H9 (cell line): ENCODE data around the gene CCNI2. TPM values are rescaled to one million over a fixed set of nuclear protein-coding genes. Genes with fewer than 3 reads are reported as not detected.
A peak's percentile ranks its signal among the peaks of the same experiment; 100 is the strongest.

ENCODE experiments used
- DNase-seq: peaks from one replicate; pipeline ENCODE4 v3.0.0-alpha.2; 2017
- H2AFZ ChIP-seq: one replicate; pipeline ENCODE4 v1.6.1; 2013; ENCODE audit warnings: mild to moderate bottlenecking, low read length, control low read depth, moderate library complexity
- H2AK5ac ChIP-seq: 2 replicates; pipeline ENCODE4 v1.6.1; 2013; ENCODE audit warnings: low read length, control low read depth, mixed read lengths; ENCODE audit not compliant: insufficient read length
- H2BK120ac ChIP-seq: one replicate; pipeline ENCODE4 v1.6.1; 2013; ENCODE audit warnings: low read depth, mild to moderate bottlenecking, low read length, control low read depth, inconsistent platforms; ENCODE audit not compliant: poor library complexity, severe bottlenecking
- H2BK12ac ChIP-seq: 2 replicates; pipeline ENCODE4 v1.6.1; 2013; ENCODE audit warnings: low read length, control low read depth, mixed read lengths, low read depth; ENCODE audit not compliant: insufficient read length
- H2BK15ac ChIP-seq: 2 replicates; pipeline ENCODE4 v1.6.1; 2013; ENCODE audit warnings: low read depth, low read length, control low read depth
- H2BK20ac ChIP-seq: one replicate; pipeline ENCODE4 v1.6.1; 2013; ENCODE audit warnings: low read depth, mild to moderate bottlenecking, low read length, control low read depth, inconsistent platforms; ENCODE audit not compliant: poor library complexity, severe bottlenecking
- H2BK5ac ChIP-seq: 2 replicates; pipeline ENCODE4 v1.6.1; 2013; ENCODE audit warnings: low read length, control low read depth, mixed read lengths; ENCODE audit not compliant: insufficient read length
- H3K14ac ChIP-seq: 2 replicates; pipeline ENCODE4 v1.6.1; 2013; ENCODE audit warnings: low read length, control low read depth; ENCODE audit not compliant: insufficient read depth
- H3K18ac ChIP-seq: 2 replicates; pipeline ENCODE4 v1.6.1; 2013; ENCODE audit warnings: low read depth, mild to moderate bottlenecking, mixed read lengths, low read length, control low read depth; ENCODE audit not compliant: insufficient read length
- H3K23ac ChIP-seq: 2 replicates; pipeline ENCODE4 v1.6.1; 2013; ENCODE audit warnings: low read length, control low read depth, mixed read lengths, low read depth; ENCODE audit not compliant: insufficient read length
- H3K23me2 ChIP-seq: 2 replicates; pipeline ENCODE4 v1.6.1; 2013; ENCODE audit warnings: low read depth, mild to moderate bottlenecking, mixed read lengths, low read length, control low read depth; ENCODE audit not compliant: insufficient read length, poor library complexity, severe bottlenecking
- H3K27ac ChIP-seq: 2 replicates; pipeline ENCODE4 v1.5.1; 2013; ENCODE audit warnings: low read length, control low read depth, mixed read lengths, low read depth; ENCODE audit not compliant: insufficient read length
- H3K27me3 ChIP-seq: 2 replicates; pipeline ENCODE4 v1.6.1; 2013; ENCODE audit warnings: low read length, control low read depth, inconsistent platforms; ENCODE audit not compliant: insufficient read depth
- H3K4ac ChIP-seq: 2 replicates; pipeline ENCODE4 v1.6.1; 2013; ENCODE audit warnings: low read depth, mild to moderate bottlenecking, control low read depth, inconsistent platforms, low read length, moderate library complexity
- H3K4me1 ChIP-seq: 2 replicates; pipeline ENCODE4 v1.6.1; 2013; ENCODE audit warnings: low read length, control low read depth, inconsistent platforms; ENCODE audit not compliant: insufficient read depth
- H3K4me2 ChIP-seq: 2 replicates; pipeline ENCODE4 v1.6.1; 2013; ENCODE audit warnings: low read length, control low read depth, mixed read lengths; ENCODE audit not compliant: insufficient read length, insufficient read depth
- H3K56ac ChIP-seq: 2 replicates; pipeline ENCODE4 v1.6.1; 2013; ENCODE audit warnings: low read depth, mild to moderate bottlenecking, mixed read lengths, low read length, control low read depth; ENCODE audit not compliant: insufficient read length
- H3K79me1 ChIP-seq: 2 replicates; pipeline ENCODE4 v1.6.1; 2013; ENCODE audit warnings: low read depth, mild to moderate bottlenecking, moderate library complexity, low read length, control low read depth, inconsistent platforms; ENCODE audit not compliant: insufficient read depth, poor library complexity, severe bottlenecking
- H3K79me2 ChIP-seq: 2 replicates; pipeline ENCODE4 v1.6.1; 2013; ENCODE audit warnings: low read length, control low read depth, inconsistent platforms; ENCODE audit not compliant: insufficient read depth
- H3K9ac ChIP-seq: 2 replicates; pipeline ENCODE4 v1.6.1; 2013; ENCODE audit warnings: low read length, control low read depth, mixed read lengths; ENCODE audit not compliant: insufficient read length; ENCODE audit errors: extremely low read depth
- H3K9me3 ChIP-seq: one replicate; pipeline ENCODE4 v1.6.1; 2013; ENCODE audit warnings: low read depth, low read length, inconsistent platforms; ENCODE audit not compliant: control insufficient read depth
- H3T11ph ChIP-seq: one replicate; pipeline ENCODE4 v1.6.1; 2013; ENCODE audit warnings: mild to moderate bottlenecking, low read length, control low read depth, inconsistent platforms
- H4K20me1 ChIP-seq: one replicate; pipeline ENCODE4 v1.6.1; 2013; ENCODE audit not compliant: control insufficient read depth, insufficient read length, insufficient read depth
- H4K5ac ChIP-seq: 2 replicates; pipeline ENCODE4 v1.6.1; 2013; ENCODE audit warnings: low read depth, mild to moderate bottlenecking, mixed read lengths, low read length, control low read depth; ENCODE audit not compliant: insufficient read length
- H4K8ac ChIP-seq: replicated peaks from 2 replicates; pipeline ENCODE4 v1.6.1; 2013; ENCODE audit warnings: low read length, control low read depth, mixed read lengths, low read depth; ENCODE audit not compliant: insufficient read length
- H4K91ac ChIP-seq: 2 replicates; pipeline ENCODE4 v1.6.1; 2013; ENCODE audit warnings: low read depth, mild to moderate bottlenecking, moderate library complexity, mixed read lengths, low read length, control low read depth; ENCODE audit not compliant: insufficient read length
- H3K27ac Mint-ChIP-seq, 3 experiments: 2 replicates in 2 of 3; 3 replicates in 1 of 3; pipeline ENCODE4 v1.8.0; 2020 to 2021; ENCODE audit warnings: mixed read lengths in 3 of 3, mild to moderate bottlenecking in 1 of 3, moderate library complexity in 1 of 3
- H3K27me3 Mint-ChIP-seq: 2 replicates; pipeline ENCODE4 v1.8.0; 2021; ENCODE audit warnings: low read depth, mild to moderate bottlenecking, moderate library complexity, mixed read lengths
- H3K36me3 Mint-ChIP-seq, 3 experiments: 2 replicates in 2 of 3; 3 replicates in 1 of 3; pipeline ENCODE4 v1.8.0; 2020 to 2021; ENCODE audit warnings: low read depth in 3 of 3, mixed read lengths in 3 of 3; ENCODE audit not compliant: insufficient read depth in 1 of 3
- H3K4me1 Mint-ChIP-seq, 2 experiments: 2 replicates each; pipeline ENCODE4 v1.8.0; 2020; ENCODE audit warnings: mixed read lengths in 2 of 2
- H3K4me3 Mint-ChIP-seq, 2 experiments: 2 replicates in 1 of 2; 3 replicates in 1 of 2; pipeline ENCODE4 v1.8.0; 2020 to 2021; ENCODE audit warnings: mild to moderate bottlenecking in 2 of 2, mixed read lengths in 2 of 2, moderate library complexity in 1 of 2
- H3K9me3 Mint-ChIP-seq, 2 experiments: 2 replicates in 1 of 2; 3 replicates in 1 of 2; pipeline ENCODE4 v1.8.0; 2020; ENCODE audit warnings: mild to moderate bottlenecking in 2 of 2, mixed read lengths in 2 of 2, moderate library complexity in 1 of 2
- total RNA-seq: library from RNA; stranded (reverse); gene quantifications from 2 replicates; pipeline ENCODE4 v1.2.1, GENCODE V29; 2021
- TF ChIP-seq, protein P1 (sequence below): fragments of 200-600 bp; sonication (generic); conservative IDR thresholded peaks from 3 replicates; pipeline ENCODE4 v1.8.0; 2021; ENCODE audit warnings: antibody characterized with exemption, mild to moderate bottlenecking

CCNI2 gene
- total RNA-seq, 1 experiment from 2014 or later, result 0.57 TPM

DNA sequence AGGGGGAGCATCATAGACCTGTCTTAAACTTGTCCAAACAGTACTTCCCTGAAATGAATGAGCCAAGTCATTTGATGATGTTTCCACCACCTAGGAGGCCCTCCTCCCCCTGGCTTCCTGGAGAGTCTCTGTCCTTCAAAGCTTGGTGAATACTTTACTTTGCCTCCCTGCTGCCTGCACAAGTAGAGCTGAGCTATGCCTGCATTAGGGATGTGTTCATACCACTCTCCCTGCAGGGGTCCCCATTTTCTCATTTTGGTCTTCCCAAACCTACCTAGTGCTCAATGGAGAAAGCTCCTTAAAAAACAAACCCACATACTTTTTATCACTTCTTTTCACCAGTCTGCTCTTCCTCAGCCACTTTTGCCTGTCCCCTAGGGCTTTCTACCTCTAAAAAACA lies 7.7 kb downstream of the CCNI2 start:
- peaks cover 21 to 29% of the 10 kb centered on the region in 2 experiments for H3K4me1 Mint-ChIP-seq
- Histone ChIP-seq H4K20me1 (no peaks in the 10 kb centered on the region), H3K9ac (no peak overlapping the region), H3T11ph (no peak overlapping the region), H2AFZ (no peak overlapping the region), H3K9me3 (no peaks in the 10 kb centered on the region), H3K18ac (no peak overlapping the region), H2BK20ac (no peak overlapping the region), H4K8ac (no peak overlapping the region), H3K56ac (no peak overlapping the region), H4K5ac (no peak overlapping the region), H2BK12ac (no peak overlapping the region), H3K14ac (no peak overlapping the region), H3K27ac (no peak overlapping the region), H3K23ac (no peak overlapping the region), H3K23me2 (no peaks in the 10 kb centered on the region), H3K27me3 (no peaks in the 10 kb centered on the region), H2BK15ac (no peak overlapping the region), H2BK120ac (no peak overlapping the region), H4K91ac (no peak overlapping the region), H2BK5ac (no peak overlapping the region), H3K4ac (no peak overlapping the region), H2AK5ac (no peak overlapping the region), H3K4me2 (no peak overlapping the region), H3K79me1 (no peaks in the 10 kb centered on the region), H3K4me1 (no peaks in the 10 kb centered on the region), H3K79me2 (no peaks in the 10 kb centered on the region)
- peaks cover 0 to 6% (median 0%) of the 10 kb centered on the region in 3 experiments; a peak in 2 of 7 replicates for H3K36me3 Mint-ChIP-seq
- DNase-seq, result no peak
- H3K27me3 Mint-ChIP-seq, result peaks cover 19% of the 10 kb centered on the region
- H3K4me3 Mint-ChIP-seq, result no peak overlapping the region
- H3K27ac Mint-ChIP-seq, result no peak overlapping the region
- TF ChIP-seq, protein P1, sequence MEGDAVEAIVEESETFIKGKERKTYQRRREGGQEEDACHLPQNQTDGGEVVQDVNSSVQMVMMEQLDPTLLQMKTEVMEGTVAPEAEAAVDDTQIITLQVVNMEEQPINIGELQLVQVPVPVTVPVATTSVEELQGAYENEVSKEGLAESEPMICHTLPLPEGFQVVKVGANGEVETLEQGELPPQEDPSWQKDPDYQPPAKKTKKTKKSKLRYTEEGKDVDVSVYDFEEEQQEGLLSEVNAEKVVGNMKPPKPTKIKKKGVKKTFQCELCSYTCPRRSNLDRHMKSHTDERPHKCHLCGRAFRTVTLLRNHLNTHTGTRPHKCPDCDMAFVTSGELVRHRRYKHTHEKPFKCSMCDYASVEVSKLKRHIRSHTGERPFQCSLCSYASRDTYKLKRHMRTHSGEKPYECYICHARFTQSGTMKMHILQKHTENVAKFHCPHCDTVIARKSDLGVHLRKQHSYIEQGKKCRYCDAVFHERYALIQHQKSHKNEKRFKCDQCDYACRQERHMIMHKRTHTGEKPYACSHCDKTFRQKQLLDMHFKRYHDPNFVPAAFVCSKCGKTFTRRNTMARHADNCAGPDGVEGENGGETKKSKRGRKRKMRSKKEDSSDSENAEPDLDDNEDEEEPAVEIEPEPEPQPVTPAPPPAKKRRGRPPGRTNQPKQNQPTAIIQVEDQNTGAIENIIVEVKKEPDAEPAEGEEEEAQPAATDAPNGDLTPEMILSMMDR, result peak; percentile 20; the same call in 2 of the 3 replicates
- no peaks in the 10 kb centered on the region for H3K9me3 Mint-ChIP-seq
